GM19328 (cell line): ENCODE results near the gene RECK.
"Not testable (repeated sequence)": the region's sequence is repeated elsewhere in the genome, so short reads cannot be mapped to it uniquely, and the experiment has no call there.

Experiments used
- ATAC-seq: cut with Tn5 transposase; IDR thresholded peaks from one replicate; pipeline ENCODE4 v1.9.1; 2021; ENCODE audit warnings: mild to moderate bottlenecking, moderate library complexity; ENCODE audit not compliant: unreplicated experiment

The RECK gene

GRCh38 chr9:36053971-36054370, 17.3 kb downstream of the RECK start:
- ATAC-seq, result no peak

- no peak for ATAC-seq
These were observed 20.2 kb downstream of the RECK start for GRCh38 chr9:36056896-36057295.

DNA sequence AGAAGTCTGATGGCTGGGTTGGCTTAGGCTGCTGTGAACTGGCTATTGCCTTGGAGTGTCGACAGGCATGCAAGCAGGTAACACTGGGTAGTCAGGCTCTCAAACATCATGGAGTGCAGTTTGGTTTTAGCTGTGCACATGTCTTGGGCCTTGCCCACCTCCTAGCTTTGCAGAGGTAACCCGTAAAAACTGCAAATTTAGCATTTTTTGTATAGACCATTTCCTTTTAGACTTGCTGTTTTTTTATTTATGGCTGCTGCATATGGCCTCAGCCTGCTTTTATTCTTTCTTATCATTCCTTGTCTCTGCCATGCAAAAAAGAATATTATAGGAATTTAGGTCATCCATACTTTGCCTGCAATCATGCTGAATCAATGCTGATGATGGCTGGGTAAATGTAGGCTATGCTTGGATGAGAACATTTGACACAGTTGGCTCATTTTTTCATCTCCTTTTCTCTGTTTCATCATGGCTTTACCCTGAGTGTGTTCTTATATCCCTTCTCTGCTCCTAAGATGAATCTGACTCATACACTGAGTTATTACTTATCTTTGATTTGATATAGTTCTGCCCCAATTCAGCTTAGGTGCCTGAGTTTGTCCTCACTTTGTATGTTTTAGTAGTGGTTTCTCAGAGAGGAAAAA, 27.2 kb downstream of the RECK start:
- ATAC-seq, result no peak

DNA sequence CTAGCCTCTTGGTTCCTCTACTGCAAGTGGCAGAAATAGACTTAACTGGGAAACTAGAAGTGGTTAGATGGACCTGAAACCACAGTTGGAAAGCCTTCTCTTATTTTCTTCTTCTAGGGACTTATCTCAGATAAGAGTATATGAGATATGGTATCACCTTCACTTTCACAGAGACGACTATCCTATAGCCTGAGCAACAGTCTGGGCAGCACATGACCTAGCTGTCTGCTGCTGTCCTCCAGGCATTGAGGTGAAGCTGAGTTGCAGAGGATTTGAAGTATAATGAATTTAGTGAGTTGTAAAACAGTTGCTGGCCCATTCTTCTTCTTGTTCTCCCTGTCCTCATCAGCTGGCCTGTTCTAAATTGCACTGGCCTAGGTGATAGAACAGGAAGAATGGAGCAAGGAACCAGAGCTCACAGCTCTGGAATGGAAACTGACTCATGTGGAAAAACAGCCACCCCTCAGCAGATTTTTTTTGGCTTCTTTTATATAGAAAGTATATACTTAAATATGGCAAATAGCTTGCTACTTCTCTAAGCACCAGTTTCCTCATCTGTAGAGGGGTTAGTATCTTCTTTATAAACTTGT, 27.8 kb downstream of the RECK start:
- no peak for ATAC-seq

DNA sequence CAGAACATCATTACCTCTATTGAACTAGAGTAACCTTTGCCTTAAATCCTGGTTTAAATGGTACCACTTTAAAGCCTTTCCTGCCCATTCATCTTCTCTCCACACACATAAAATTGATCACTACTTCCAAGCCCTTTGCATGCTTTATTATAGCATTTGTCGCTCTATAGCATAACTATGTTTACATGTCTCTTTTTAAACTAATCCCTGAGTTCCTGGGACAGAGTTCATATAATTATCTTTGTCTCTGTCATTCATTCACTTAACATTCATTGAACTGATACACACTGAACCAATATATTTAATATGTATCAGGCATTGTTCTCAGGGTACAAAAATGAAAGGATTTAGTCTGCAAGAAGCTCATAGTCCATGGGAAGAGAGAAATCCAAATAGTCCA, 37.3 kb downstream of the RECK start:
- ATAC-seq, result no peak

GRCh38 chr9:36074870-36075532, 38.3 kb downstream of the RECK start:
- ATAC-seq, result no peak

GRCh38 chr9:36078051-36078450, 41.3 kb downstream of the RECK start:
- no peak for ATAC-seq

- ATAC-seq, result no peak
These were observed 43.8 kb downstream of the RECK start for GRCh38 chr9:36080519-36080918.

- no peak for ATAC-seq
These were observed 46.2 kb downstream of the RECK start for GRCh38 chr9:36082931-36083330.

GRCh38 chr9:36086442-36086841, 49.7 kb downstream of the RECK start:
- ATAC-seq, result no peak

DNA sequence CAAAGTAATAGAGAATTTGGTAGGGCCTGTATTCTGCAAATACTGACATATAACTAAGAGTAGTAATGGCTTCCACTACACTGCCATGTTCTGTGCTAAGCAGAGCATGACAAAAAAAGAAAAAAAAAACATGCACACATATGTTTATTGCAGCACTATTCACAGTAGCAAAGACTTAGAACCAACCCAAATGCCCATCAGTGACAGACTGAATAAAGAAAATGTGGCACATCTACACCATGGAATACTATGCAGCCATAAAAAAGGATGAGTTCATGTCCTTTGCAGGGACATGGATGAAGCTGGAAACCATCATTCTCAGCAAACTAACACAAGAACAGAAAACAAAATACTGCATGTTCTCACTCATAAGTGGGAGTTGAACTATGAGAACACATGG, 50.3 kb downstream of the RECK start:
- ATAC-seq, result not testable (repeated sequence)

DNA sequence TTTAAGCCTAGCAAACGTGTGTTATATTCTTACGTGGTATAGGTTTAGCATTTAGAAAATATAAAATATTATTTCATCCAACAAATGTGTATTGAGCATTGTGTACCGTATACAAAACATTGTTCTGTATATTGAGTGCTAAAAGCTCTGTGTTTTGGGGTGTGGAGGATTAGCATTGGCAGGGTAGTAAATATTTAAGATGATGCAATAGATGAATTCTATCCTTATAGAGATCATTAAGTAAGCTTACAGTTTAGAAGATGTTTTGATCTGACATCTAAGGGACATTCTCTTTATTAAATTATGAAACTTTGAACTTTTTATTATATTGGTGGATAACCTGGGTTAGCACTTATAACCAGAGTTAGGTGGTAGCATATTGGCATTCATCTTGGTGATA, 51.3 kb downstream of the RECK start:
- no peak for ATAC-seq

- ATAC-seq, result no peak
These were observed 54.6 kb downstream of the RECK start for GRCh38 chr9:36091026-36091953.

GRCh38 chr9:36092014-36092413, 55.3 kb downstream of the RECK start:
- no peak for ATAC-seq

- peak; percentile 87 for ATAC-seq
These were observed 55.9 kb downstream of the RECK start for GRCh38 chr9:36092509-36093215.

DNA sequence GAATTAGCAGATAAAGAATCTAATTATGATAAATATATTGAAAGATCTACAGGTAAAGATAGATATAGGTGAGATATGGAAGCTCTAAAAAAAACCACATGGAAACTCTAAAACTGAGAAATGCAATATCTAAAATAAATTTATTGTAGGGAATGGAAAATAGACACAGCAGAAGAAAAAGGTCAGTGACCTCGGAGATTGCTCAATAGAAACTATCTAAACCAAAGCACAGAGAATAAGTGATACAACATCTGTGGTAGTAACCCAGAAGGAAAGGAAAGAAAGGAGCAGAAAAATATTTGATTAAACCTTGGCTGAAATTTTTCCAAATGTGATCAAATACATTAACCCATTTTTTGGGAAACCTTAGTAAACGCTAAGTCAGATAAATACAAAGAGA, 56.7 kb downstream of the RECK start:
- no peak for ATAC-seq

- no peak for ATAC-seq
These were observed 63.0 kb downstream of the RECK start for GRCh38 chr9:36099718-36100117.

- no peak for ATAC-seq
These were observed 63.8 kb downstream of the RECK start for GRCh38 chr9:36100532-36100931.

- no peak for ATAC-seq
These were observed 65.4 kb downstream of the RECK start for GRCh38 chr9:36101916-36102741.
